CD4-positive, alpha-beta T cell treated with Interleukin-6 for 4 hours (primary cell): ENCODE data around the gene MRPS22.
A peak's percentile ranks its signal among the peaks of the same experiment; 100 is the strongest.

Experiments
- DNase-seq: peaks from one replicate; pipeline ENCODE4 v3.0.0-alpha.2; 2020; ENCODE audit warnings: mixed read lengths

The MRPS22 gene

GRCh38 chr3:139343895-139344856 is at the start of gene MRPS22:
Gene MRPS22, plus strand, starts transcription at chr3:139344020. Its CDS starts 7 bp downstream, at chr3:139344027.
- DNase-seq, result peak; percentile 82

- no peak for DNase-seq
Observed at GRCh38 chr3:139295040-139295439, 48.8 kb upstream of the MRPS22 start.

DNA sequence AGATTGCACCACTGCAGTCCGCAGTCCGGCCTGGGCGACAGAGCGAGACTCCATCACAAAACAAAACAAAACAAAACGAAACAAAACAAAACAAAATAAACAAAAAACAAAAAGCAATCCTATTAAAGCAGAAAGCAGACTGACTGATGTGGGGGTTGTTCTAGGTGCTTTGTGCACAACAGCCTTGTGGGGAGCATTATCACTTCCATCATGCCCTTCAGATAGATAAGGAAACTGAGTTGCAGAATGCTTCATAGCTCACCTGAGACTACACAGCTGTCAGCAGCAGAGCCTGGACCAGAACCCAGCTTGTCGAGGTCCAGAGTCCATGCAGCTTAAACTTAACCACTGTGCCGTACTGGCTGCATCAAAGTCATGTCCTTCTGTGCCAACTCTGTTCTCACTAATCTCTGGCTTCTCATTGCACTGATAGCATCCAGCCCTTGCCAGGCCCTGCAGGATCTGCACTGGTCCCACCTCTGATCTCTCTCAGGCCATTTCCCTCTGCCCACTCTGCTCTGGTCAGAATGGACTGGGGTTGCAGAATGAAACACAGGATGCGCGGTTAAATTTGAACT is 47.6 kb upstream of the MRPS22 start:
- DNase-seq, result no peak

DNA sequence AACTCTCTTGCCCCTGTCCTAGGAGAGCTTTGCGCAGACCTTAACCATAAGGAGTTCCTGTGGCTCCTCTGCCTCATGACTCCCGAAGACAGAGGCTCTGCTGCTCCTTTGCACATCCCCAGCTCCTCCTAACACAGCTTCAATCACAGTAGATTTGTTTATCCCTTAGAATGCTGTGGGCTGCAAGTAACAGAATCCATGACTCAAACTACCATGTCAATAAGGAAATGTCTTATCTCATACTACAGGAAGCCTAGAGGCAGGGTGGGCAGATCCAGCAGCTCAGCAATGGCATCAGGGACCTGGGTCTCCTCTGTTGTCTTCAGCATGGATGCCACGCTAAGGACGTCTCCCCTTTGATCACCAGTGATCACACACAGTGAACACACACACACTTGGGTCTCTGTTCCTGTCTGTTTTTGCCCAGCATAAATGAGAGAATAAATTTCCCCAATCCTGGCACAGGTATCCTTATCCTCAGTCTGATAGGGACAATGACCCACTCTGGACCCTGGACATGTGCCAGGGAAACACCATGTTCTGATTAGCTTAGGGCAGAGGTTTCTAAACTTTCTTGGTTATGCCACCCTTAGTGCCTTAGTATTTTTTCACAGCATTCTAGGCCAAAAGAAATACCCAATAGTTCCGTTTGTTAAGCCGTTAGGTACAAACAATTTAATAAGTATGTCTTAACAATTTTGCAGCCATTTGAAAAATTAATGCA is 46.1 kb upstream of the MRPS22 start:
- DNase-seq, result no peak

GRCh38 chr3:139299261-139300132 is 44.3 kb upstream of the MRPS22 start:
- DNase-seq, result no peak

DNA sequence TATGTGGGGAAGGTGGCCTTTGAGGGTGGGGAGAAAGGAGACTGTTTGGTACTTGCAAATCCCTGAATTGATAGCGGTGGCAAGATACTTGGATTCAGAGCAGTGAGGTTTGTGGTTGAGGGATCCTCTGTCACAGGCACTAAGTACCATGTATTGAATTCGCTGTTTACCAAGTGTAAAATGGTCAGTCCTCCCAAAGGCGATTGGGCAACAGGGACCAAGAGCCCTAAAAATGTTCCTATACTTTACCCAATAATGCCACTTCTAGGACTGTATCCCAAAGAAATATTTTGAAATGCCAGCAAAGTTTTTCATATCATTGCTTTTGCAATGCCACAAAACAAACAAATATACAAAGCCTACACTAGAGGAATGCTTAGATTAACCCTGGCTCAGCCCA is 43.4 kb upstream of the MRPS22 start:
- DNase-seq, result no peak

- DNase-seq, result no peak
Observed at GRCh38 chr3:139301183-139301582, 42.6 kb upstream of the MRPS22 start.

- DNase-seq, result no peak
Observed at GRCh38 chr3:139301654-139302053, 42.2 kb upstream of the MRPS22 start.

DNA sequence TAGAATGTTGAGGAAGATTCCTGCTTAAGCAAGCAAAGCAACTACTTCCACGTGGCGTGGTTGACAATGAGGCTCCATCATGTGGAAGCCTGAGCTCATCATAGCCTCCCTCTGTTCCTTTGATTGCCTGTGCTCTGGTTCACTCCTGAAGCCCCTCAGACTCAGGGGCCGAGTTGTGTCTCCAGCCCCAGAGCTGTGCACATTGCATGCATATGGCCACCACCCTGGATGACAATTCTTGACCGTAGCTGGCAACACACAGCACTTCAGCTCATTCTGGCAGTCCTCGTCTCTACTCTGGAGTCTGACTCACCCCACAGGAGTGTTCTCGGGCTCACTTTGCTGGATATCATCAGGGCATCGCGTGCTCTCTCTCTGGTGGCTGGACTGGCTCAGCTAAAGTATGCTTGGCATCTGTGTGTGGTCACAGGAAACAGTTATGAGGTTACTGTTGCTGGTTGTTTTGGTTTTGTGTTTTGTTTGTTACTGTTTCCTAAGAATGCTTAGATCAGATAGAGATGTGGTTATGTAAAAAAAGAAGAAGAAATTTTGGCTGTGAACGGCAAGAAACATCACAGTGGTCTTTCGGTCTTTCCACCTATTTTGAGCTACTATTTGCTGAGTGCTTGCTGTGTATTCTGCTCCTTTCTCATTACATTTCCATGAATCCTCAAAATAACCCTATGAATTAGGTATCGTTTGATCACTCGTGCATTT is 41.6 kb upstream of the MRPS22 start:
- DNase-seq, result no peak

DNA sequence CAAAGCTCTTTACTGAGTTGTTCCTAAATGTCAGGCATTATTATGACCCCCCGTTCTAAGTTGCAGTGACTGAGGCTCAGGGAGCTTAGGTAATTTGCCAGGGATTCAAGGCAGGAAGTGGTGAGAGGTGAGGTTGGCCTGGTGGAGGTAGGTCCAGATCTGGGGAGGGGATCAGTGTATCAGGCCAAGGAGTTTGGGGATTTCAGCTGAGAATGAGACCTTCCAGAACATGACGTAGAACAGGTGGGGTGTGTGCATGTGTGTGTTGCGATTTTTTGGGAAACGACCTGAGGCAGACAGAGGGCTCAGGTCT is 41.1 kb upstream of the MRPS22 start:
- no peak for DNase-seq

GRCh38 chr3:139303216-139303615 is 40.6 kb upstream of the MRPS22 start:
- DNase-seq, result no peak

DNA sequence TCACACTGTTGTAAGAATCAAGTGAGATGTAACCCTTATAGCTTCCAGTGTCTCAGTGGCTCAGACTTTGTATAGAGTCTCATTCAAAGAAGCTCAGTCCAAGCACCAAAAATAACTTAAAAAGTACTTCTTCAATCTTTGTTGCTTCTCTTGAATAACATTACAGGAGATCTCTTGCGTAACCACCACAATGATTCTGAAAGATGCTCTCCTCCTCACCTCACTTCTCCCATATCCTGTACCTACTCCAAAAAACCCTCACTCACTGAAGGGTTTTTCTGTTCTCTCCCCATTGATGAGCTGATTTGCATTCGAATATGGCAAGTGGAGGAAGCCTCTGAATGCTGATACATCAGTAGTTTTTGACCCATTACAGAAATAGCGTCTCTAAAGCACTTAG is 39.4 kb upstream of the MRPS22 start:
- DNase-seq, result no peak

- DNase-seq, result no peak
Observed at GRCh38 chr3:139306078-139306477, 37.7 kb upstream of the MRPS22 start.

GRCh38 chr3:139307072-139307491 is 36.7 kb upstream of the MRPS22 start:
- DNase-seq, result no peak

- no peak for DNase-seq
Observed at GRCh38 chr3:139307601-139308555, 35.9 kb upstream of the MRPS22 start.

GRCh38 chr3:139308560-139308959 is 35.3 kb upstream of the MRPS22 start:
- no peak for DNase-seq

DNA sequence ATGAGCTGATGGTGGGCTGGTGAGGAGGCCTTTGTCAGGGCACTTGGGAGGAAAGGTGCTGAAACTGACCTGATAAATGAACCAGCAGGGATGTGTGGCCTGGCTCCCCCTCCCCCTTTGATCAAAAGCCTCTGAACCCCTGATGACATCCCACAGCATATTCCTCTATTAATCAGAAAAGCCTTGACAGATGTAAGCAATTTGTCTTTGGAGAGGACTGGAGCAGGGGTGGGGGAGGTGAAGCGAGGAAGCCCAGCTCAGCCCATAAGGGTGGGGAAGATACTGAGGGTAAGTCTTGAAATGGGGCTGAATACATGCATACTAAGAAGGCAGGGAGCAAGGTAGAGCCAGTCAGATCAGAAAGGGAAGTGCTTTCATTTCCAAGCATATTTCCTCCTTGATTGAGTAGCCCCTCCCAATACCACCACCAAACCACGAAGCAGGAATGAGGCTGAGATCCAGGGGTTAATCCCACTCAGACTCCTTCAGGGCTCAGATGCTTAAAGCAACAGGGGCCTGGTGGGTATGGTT is 34.7 kb upstream of the MRPS22 start:
- no peak for DNase-seq

DNA sequence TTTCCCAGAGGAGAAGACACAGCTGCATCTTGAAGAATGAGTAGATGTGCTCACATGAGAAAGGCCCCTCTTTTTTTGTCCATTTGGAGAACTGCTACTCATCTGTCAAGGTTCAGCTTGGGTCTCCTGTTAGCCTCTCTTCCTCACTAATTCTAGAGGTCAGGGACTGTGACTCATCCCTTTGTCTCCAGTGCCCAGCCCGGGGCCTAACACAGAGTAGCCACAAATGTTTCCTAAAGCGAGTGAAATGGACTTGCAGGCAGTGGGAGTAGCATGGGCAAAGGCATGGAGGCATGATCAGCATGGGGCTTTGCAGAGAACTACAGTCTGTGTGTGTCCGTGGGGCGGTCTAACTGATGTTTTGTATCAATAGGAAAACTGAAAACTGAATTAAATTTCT is 33.9 kb upstream of the MRPS22 start:
- DNase-seq, result no peak

DNA sequence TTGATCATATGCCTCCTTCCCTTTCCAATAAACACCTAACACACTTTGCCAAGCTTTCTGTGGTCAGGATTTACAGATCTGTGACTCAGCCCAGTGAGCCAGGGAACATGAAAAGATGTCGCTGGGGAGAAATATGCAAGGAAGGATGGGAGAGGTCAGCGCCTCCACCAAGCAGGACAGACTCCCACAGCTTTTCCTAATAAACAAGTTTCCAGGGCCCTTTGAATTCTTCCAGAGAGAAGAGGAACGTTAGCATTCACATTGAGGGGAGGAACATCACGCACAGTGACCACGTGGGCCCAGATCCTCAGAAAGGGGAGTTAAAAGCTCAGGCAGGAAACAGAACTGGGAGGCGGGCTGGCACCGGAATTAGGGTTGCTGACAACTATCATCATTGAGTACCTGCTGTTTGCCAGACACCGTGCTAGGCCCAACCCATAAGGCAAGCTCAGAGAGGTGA is 33.3 kb upstream of the MRPS22 start:
- DNase-seq, result no peak

- DNase-seq, result no peak
Observed at GRCh38 chr3:139311557-139311956, 32.3 kb upstream of the MRPS22 start.
